DOHH2 (cell line): ENCODE results near the gene GATA6.

Experiments used
- CTCF ChIP-seq: fragments of 200-600 bp; sonication (generic); IDR thresholded peaks from one replicate; pipeline ENCODE4 v1.5.1; 2014; ENCODE audit warnings: antibody characterized with exemption, mild to moderate bottlenecking, low read depth, low read length; ENCODE audit not compliant: poor library complexity, severe bottlenecking
- EZH2phosphoT487 ChIP-seq: fragments of 200-600 bp; sonication (generic); IDR thresholded peaks from 2 replicates; pipeline ENCODE4 v1.6.1; 2017; ENCODE audit warnings: borderline replicate concordance, mild to moderate bottlenecking, antibody characterized with exemption, low read length, moderate library complexity, mixed read lengths

DNA sequence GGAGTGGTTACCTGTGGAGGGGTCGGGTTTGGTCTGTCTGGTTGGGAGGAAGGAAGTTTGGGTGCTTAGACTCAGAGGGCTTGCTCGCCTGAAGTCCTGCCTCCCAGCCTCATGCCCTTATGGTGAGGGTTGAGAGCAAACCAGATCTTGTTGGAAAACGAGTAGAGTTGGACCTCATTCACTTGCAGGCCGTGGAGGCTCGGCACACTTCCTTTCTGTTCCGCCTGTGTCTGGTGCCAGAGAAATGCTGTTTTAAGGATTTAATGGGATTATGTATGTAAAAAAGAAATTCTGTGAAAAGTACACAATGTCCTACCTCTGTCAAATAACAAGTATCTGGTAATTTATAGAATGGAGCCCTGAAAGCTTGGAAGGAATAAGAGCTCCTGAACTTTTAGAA lies 29.6 kb downstream of the GATA6 start:
- no peak for TF ChIP-seq CTCF
- no peak for TF ChIP-seq EZH2phosphoT487
